Measurements from ENCODE around the gene TESK2. TPM values are rescaled to one million over a fixed set of nuclear protein-coding genes. Genes with fewer than 3 reads are reported as not detected.

Gene TESK2
- total and polyA plus RNA-seq, 2 of the 8 experiments (the other 6 are each of a cell fraction or from before 2014, with no cell fraction given): 10.8 to 12.6 TPM

DNA sequence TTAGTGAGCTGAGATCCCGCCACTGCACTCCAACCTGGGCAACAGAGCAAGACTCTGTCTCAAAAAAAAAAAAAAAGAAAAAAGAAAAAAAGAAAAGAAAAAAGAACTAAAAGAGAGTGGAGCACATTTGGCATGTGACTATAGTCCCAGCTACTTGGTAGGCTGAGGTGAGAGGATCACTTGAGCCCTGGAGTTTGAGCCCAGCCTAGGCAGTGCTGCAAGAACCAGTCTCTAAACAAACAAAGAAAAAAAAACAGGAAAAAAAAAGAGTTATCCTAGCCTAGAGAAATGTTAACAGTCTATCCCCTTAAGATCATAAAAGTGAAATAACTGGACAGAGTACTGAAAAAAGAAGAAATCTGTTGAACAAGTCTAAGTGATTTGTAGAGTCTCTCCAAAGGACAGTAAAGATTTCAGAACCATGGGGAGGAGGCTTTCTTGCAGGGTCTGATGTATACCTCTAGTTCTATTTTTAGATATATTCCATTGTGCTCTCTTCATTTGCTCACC lies 35.2 kb upstream of the TESK2 start:
- H2AFZ ChIP-seq (ENCODE audit: low read length): no peak overlapping the region
- no peak for TF ChIP-seq ZNF274 (IDR thresholded peaks at IDR 0.05; ENCODE audit: borderline replicate concordance, extremely low read depth, low read length)
- TF ChIP-seq POLR2A (IDR thresholded peaks at IDR 0.05; ENCODE audit: control extremely low read depth in 1 of 2, low read depth in 2 of 2, low read length in 2 of 2): no peak
- no peak for TF ChIP-seq NANOG (IDR thresholded peaks at IDR 0.05; ENCODE audit: insufficient read depth, low read depth, low read length, poor library complexity, severe bottlenecking)
- no peak for TF ChIP-seq CHD1 (IDR thresholded peaks at IDR 0.05; ENCODE audit: low read depth, low read length)
- TF ChIP-seq SIRT6 (IDR thresholded peaks at IDR 0.05; ENCODE audit: low read length): no peak
- TF ChIP-seq HDAC6 (IDR thresholded peaks at IDR 0.05; ENCODE audit: low read depth, low read length): no peak
- no peak for TF ChIP-seq EP300 (IDR thresholded peaks at IDR 0.05; ENCODE audit: borderline replicate concordance in 1 of 2, low read depth in 2 of 2, low read length in 2 of 2)
- no peak for TF ChIP-seq TAF1 (IDR thresholded peaks at IDR 0.05; ENCODE audit: low read depth, low read length)
- no peak for TF ChIP-seq CTBP2 (IDR thresholded peaks at IDR 0.05; ENCODE audit: borderline replicate concordance, insufficient read depth, insufficient read length, low read length)
- TF ChIP-seq, protein P1, sequence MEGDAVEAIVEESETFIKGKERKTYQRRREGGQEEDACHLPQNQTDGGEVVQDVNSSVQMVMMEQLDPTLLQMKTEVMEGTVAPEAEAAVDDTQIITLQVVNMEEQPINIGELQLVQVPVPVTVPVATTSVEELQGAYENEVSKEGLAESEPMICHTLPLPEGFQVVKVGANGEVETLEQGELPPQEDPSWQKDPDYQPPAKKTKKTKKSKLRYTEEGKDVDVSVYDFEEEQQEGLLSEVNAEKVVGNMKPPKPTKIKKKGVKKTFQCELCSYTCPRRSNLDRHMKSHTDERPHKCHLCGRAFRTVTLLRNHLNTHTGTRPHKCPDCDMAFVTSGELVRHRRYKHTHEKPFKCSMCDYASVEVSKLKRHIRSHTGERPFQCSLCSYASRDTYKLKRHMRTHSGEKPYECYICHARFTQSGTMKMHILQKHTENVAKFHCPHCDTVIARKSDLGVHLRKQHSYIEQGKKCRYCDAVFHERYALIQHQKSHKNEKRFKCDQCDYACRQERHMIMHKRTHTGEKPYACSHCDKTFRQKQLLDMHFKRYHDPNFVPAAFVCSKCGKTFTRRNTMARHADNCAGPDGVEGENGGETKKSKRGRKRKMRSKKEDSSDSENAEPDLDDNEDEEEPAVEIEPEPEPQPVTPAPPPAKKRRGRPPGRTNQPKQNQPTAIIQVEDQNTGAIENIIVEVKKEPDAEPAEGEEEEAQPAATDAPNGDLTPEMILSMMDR (IDR thresholded peaks at IDR 0.05; ENCODE audit: control extremely low read depth in 1 of 3, insufficient read depth in 1 of 3, low read depth in 1 of 3, low read length in 3 of 3): no peak
- no peak for TF ChIP-seq FOSL1 (IDR thresholded peaks at IDR 0.05; ENCODE audit: insufficient read depth, low read depth, low read length)

More for the DNA sequence above, 35.2 kb upstream of the TESK2 start:
- H2BK12ac ChIP-seq (ENCODE audit: low read depth, low read length): no peak overlapping the region
- WGBS, 2 experiments (ENCODE audit: extremely low coverage in 1 of 2, insufficient coverage in 1 of 2, insufficient read length in 1 of 2, insufficient replicate concordance in 2 of 2, low coverage in 1 of 2, low lambda C conversion rate in 2 of 2, missing lambda C conversion rate in 1 of 2): 83% methylated on average over 1 of the region's 1 CpG; no CpG with 5 or more reads in 1 of the 2 experiments
- H3K4me1 ChIP-seq (replicated peaks in 1 of 4; ENCODE audit: control insufficient read depth in 3 of 4, insufficient read depth in 4 of 4, low read length in 3 of 4): peaks cover 2 to 12% (median 4%) of the 10 kb centered on the region in 4 experiments; a peak in 5 of 7 replicates
- no peak overlapping the region for H3K4me3 ChIP-seq (ENCODE audit: extremely low read depth in 1 of 4, insufficient read depth in 2 of 4, low read depth in 3 of 4, low read length in 4 of 4)
- CTCF ChIA-PET (ENCODE audit: partially characterized antibody): interaction anchor here (0.6 to 1.6 kb wide), 6 partner anchors 8 to 44 kb away, joined by 3 to 5 read pairs (median 3); partner anchors contain the start of gene AKR1A1
- DNase-seq (ENCODE audit: low read depth in 1 of 2, low spot score in 2 of 2) (no peak), FAIRE-seq (no peak)
- peaks cover 4 to 9% of the 10 kb centered on the region in 2 experiments for H3K79me2 ChIP-seq (ENCODE audit: control insufficient read depth in 1 of 2, insufficient read depth in 2 of 2, low read length in 2 of 2)
- H3K27ac ChIP-seq (ENCODE audit: low read depth, low read length): no peak overlapping the region
- H3K23me2 ChIP-seq (ENCODE audit: low read depth, low read length): peaks cover 5% of the 10 kb centered on the region
- H4K91ac ChIP-seq (replicated peaks; ENCODE audit: insufficient read length, low read length): no peak overlapping the region
- H2BK120ac ChIP-seq (replicated peaks; ENCODE audit: low read depth, low read length): no peak overlapping the region
- H4K5ac ChIP-seq (ENCODE audit: insufficient read length, low read depth, low read length): no peak overlapping the region
- no peak overlapping the region for H2BK5ac ChIP-seq (ENCODE audit: low read depth, low read length)
- H3K18ac ChIP-seq (ENCODE audit: extremely low read depth, low read length): no peak overlapping the region
- H4K20me1 ChIP-seq (replicated peaks in 1 of 2; ENCODE audit: control insufficient read depth in 1 of 2, insufficient read depth in 2 of 2, low read length in 2 of 2): no peaks in the 10 kb centered on the region
- no peak overlapping the region for H3K23ac ChIP-seq (ENCODE audit: insufficient read length)
- H3K56ac ChIP-seq (replicated peaks; ENCODE audit: insufficient read length, low read depth, low read length): no peak overlapping the region
- POLR2A ChIA-PET (ENCODE audit: partially characterized antibody): interaction anchor here (0.7 to 13.3 kb wide), 8 partner anchors 21 to 707 kb away, joined by 3 to 741 read pairs (median 64); partner anchors contain the start of genes AKR1A1, CCDC163, MMACHC and NASP
- no peaks in the 10 kb centered on the region for H3K79me1 ChIP-seq (ENCODE audit: low read depth, low read length)
- no peaks in the 10 kb centered on the region for H3K36me3 ChIP-seq (ENCODE audit: control insufficient read depth in 2 of 4, insufficient read depth in 4 of 4, low read length in 3 of 4)
- H3K4me2 ChIP-seq (ENCODE audit: insufficient read depth in 1 of 2, low read depth in 2 of 2, low read length in 2 of 2): no peak overlapping the region
- no peak overlapping the region for H2BK15ac ChIP-seq (ENCODE audit: low read length)
- H3K9me3 ChIP-seq (ENCODE audit: insufficient read depth in 2 of 2, low read depth in 1 of 2, low read length in 1 of 2): no peaks in the 10 kb centered on the region
- no peaks in the 10 kb centered on the region for H3K27me3 ChIP-seq (replicated peaks in 1 of 4; ENCODE audit: control insufficient read depth in 3 of 4, extremely low read depth in 1 of 4, insufficient read depth in 3 of 4, low read length in 3 of 4)
- no peak overlapping the region for H4K8ac ChIP-seq (ENCODE audit: extremely low read depth, insufficient read depth, low read length)
- no peak overlapping the region for H3K4ac ChIP-seq (replicated peaks; ENCODE audit: insufficient read length, low read depth, low read length)
- no peak overlapping the region for H2BK20ac ChIP-seq (ENCODE audit: low read length)
- no peak overlapping the region for H3K9ac ChIP-seq (replicated peaks in 1 of 4; ENCODE audit: extremely low read depth in 1 of 4, low read depth in 3 of 4, low read length in 3 of 4)
- no peak overlapping the region for H3K14ac ChIP-seq (ENCODE audit: insufficient read length)
- no peak overlapping the region for H2AK5ac ChIP-seq (ENCODE audit: low read depth, low read length)
